ENCODE data around the gene IL3. TPM values are rescaled to one million over a fixed set of nuclear protein-coding genes. Genes with fewer than 3 reads are reported as not detected.
A peak's percentile ranks its signal among the peaks of the same experiment; 100 is the strongest.

IL3 gene
- total RNA-seq, 4 donors from 2014 or later = not detected

- TF ChIP-seq CTCF (IDR thresholded peaks at IDR 0.05) = no peak
- DNase-seq (ENCODE audit: low spot score) (no peak), ATAC-seq (ENCODE audit: low FRiP score) (no peak)
Observed at GRCh38 chr5:132100672-132101261, 40.3 kb downstream of the IL3 start.

GRCh38 chr5:132101385-132101880, 41.0 kb downstream of the IL3 start:
- no peak for DNase-seq (ENCODE audit: low spot score)
- no peak for TF ChIP-seq CTCF (IDR thresholded peaks at IDR 0.05)
- no peak for ATAC-seq (ENCODE audit: low FRiP score)

- no peak for TF ChIP-seq CTCF (IDR thresholded peaks at IDR 0.05)
- no peak for ATAC-seq (ENCODE audit: low FRiP score)
- no peak for DNase-seq (ENCODE audit: low spot score)
Observed at GRCh38 chr5:132102101-132102701, 41.7 kb downstream of the IL3 start.

GRCh38 chr5:132102944-132103331, 42.5 kb downstream of the IL3 start:
- ATAC-seq (ENCODE audit: low FRiP score) (no peak), DNase-seq (ENCODE audit: low spot score) (no peak)
- no peak for TF ChIP-seq CTCF (IDR thresholded peaks at IDR 0.05)

GRCh38 chr5:132103332-132103951, 43.0 kb downstream of the IL3 start:
- ATAC-seq (ENCODE audit: low FRiP score) (peak; percentile 61), DNase-seq (ENCODE audit: low spot score) (peak; percentile 72)
- TF ChIP-seq CTCF (IDR thresholded peaks at IDR 0.05) = no peak

- no peak for TF ChIP-seq CTCF (IDR thresholded peaks at IDR 0.05)
- ATAC-seq (ENCODE audit: low FRiP score) (no peak), DNase-seq (ENCODE audit: low spot score) (no peak)
Observed at GRCh38 chr5:132103969-132104391, 43.5 kb downstream of the IL3 start.
